ENCODE results near the gene WNT4.

GRCh38 chr1:22077728-22078127 is 65.2 kb downstream of the WNT4 start:
- no peak for TF ChIP-seq CTCF (IDR thresholded peaks at IDR 0.05)
- TF ChIP-seq BCL3 (IDR thresholded peaks at IDR 0.05): no peak
- TF ChIP-seq POLR2A (IDR thresholded peaks at IDR 0.05; ENCODE audit: low read length): no peak
- TF ChIP-seq RFX5 (IDR thresholded peaks at IDR 0.05): no peak
- no peak for TF ChIP-seq HOXA7 (CRISPR knock-in tag; IDR thresholded peaks at IDR 0.05)
- no peak for TF ChIP-seq RAD21 (conservative IDR thresholded peaks at IDR 0.05 in 1 of 2, IDR thresholded peaks at IDR 0.05 in 1 of 2)
- TF ChIP-seq POLR2AphosphoS2 (conservative IDR thresholded peaks at IDR 0.05; ENCODE audit: low read length): no peak
- TF ChIP-seq BHLHE40 (IDR thresholded peaks at IDR 0.05; ENCODE audit: low read depth, low read length): no peak
- no peak for TF ChIP-seq NFE2L2 (conservative IDR thresholded peaks at IDR 0.05; ENCODE audit: low read length)
- TF ChIP-seq EP300 (IDR thresholded peaks at IDR 0.05): no peak

All from A549 (cell line).